CD4-positive, alpha-beta T cell (primary cell): ENCODE results near the gene ZBTB2. TPM values are rescaled to one million over a fixed set of nuclear protein-coding genes. Genes with fewer than 3 reads are reported as not detected.

Experiments used
- ATAC-seq: fragments of 200-7000 bp; cut with Tn5 transposase; one replicate; pipeline ENCODE4 v1.10.0; 2022; ENCODE audit warnings: mild to moderate bottlenecking; ENCODE audit not compliant: poor library complexity
- CTCF ChIA-PET: fragments of 350-600 bp; sonication (Branson Sonifier 250); formaldehyde crosslinking; loops from one replicate; lab custom pipeline; 2021; ENCODE audit warnings: antibody characterized with exemption, inconsistent platforms; lab: Charles Lee
- POLR2A ChIA-PET: fragments of 350-600 bp; sonication (Branson Sonifier 250); formaldehyde crosslinking; loops from one replicate; lab custom pipeline; 2021; ENCODE audit warnings: antibody characterized with exemption, inconsistent platforms; lab: Charles Lee
- DNase-seq, 14 experiments: peaks; one replicate each; pipeline ENCODE4 v3.0.0-alpha.2; 2013 to 2020; ENCODE audit warnings: mixed read lengths in 2 of 14
- H3K27ac ChIP-seq, 2 donors: one replicate each; pipeline versions ENCODE4 v1.5.1 to v1.7.0; 2013; ENCODE audit warnings: low read length in 2 of 2, low read depth in 1 of 2, mild to moderate bottlenecking in 1 of 2
- H3K27me3 ChIP-seq, 2 experiments: 1 replicate in 1 of 2; 2 replicates in 1 of 2; pipeline versions ENCODE4 v1.6.1 to v1.7.0; 2013; ENCODE audit warnings: low read length in 2 of 2, control low read depth in 1 of 2, mild to moderate bottlenecking in 1 of 2, moderate library complexity in 1 of 2; ENCODE audit not compliant: insufficient read depth in 2 of 2, control insufficient read depth in 1 of 2
- H3K36me3 ChIP-seq: one replicate; pipeline ENCODE4 v1.6.1; 2013; ENCODE audit warnings: low read length, control low read depth; ENCODE audit not compliant: insufficient read depth
- H3K4me1 ChIP-seq: one replicate; pipeline ENCODE4 v1.6.1; 2013; ENCODE audit warnings: low read length, control low read depth; ENCODE audit not compliant: insufficient read depth
- H3K4me3 ChIP-seq: one replicate; pipeline ENCODE4 v1.5.1; 2013; ENCODE audit warnings: mild to moderate bottlenecking, low read length, moderate library complexity
- H3K9me3 ChIP-seq, 2 experiments: 1 replicate in 1 of 2; 2 replicates in 1 of 2; pipeline versions ENCODE4 v1.6.1 to v1.7.0; 2013; ENCODE audit warnings: low read length in 2 of 2, mild to moderate bottlenecking in 2 of 2, control low read depth in 1 of 2, moderate library complexity in 1 of 2; ENCODE audit not compliant: control insufficient read depth in 1 of 2, insufficient read depth in 1 of 2
- H3K27ac Mint-ChIP-seq: one replicate; pipeline ENCODE4 v1.8.0; 2020; ENCODE audit warnings: mixed read lengths
- H3K27me3 Mint-ChIP-seq: one replicate; pipeline ENCODE4 v1.8.0; 2021; ENCODE audit warnings: mixed read lengths
- H3K36me3 Mint-ChIP-seq: one replicate; pipeline ENCODE4 v1.8.0; 2021; ENCODE audit warnings: low read depth, mixed read lengths
- H3K4me1 Mint-ChIP-seq: one replicate; pipeline ENCODE4 v1.8.0; 2021; ENCODE audit warnings: low read depth, mixed read lengths
- H3K4me3 Mint-ChIP-seq: one replicate; pipeline ENCODE4 v1.8.0; 2020; ENCODE audit warnings: mild to moderate bottlenecking, mixed read lengths
- H3K9me3 Mint-ChIP-seq: one replicate; pipeline ENCODE4 v1.8.0; 2020; ENCODE audit warnings: mixed read lengths
- intact Hi-C, 2 experiments: fragments of 100-400 bp; cut with DNase I in 1 of 2; cut with micrococcal nuclease in 1 of 2; formaldehyde crosslinking; loops; one replicate each; pipeline versions ENCODE4 v1.15.1 to v1.9.0; 2023 to 2025; cut with DNase I, micrococcal nuclease
- total RNA-seq, 174 experiments: library from RNA in 2 of 174; stranded (reverse) in 2 of 174; gene quantifications; one replicate each; pipeline ENCODE4 v1.2.3 and lab custom pipeline; 2021 to 2026
- TF ChIP-seq, protein P1 (sequence below): fragments of 200-600 bp; IDR thresholded peaks from one replicate; pipeline ENCODE4 v1.8.0; 2022; ENCODE audit warnings: antibody characterized with exemption, mild to moderate bottlenecking

ZBTB2 gene
- total RNA-seq, 2 experiments from 2014 or later = 18.6 to 19.1 TPM

DNA sequence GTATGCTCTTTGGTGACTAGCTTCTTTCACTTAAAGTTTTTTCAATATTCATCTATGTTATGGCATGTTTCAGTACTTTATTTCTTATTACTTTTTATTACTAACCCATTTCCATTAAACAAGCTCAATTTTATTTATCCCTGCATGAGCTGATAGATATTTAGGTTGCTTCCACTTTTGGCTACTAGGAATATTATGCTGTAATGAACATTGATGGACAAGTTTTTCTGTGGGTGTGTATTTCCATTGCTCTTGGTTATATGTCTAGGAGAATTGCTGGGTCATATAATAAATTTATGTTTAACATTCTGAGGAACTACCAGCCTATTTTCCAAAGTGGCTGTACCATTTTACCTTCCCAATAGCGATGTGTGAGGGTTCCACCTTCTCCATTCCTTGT is 69.9 kb downstream of the ZBTB2 start:
- ChIA-PET POLR2A (no interaction called here), CTCF (interaction anchor here (0.6 to 1.1 kb wide), 3 partner anchors 307 to 429 kb away, joined by 3 to 4 read pairs (median 3); no protein-coding TSS in a partner anchor)
- Mint-ChIP-seq H3K27me3 (peaks cover 34% of the 10 kb centered on the region), H3K4me3 (no peak overlapping the region), H3K9me3 (no peaks in the 10 kb centered on the region), H3K36me3 (no peaks in the 10 kb centered on the region), H3K4me1 (peaks cover 22% of the 10 kb centered on the region), H3K27ac (no peak overlapping the region)
- TF ChIP-seq, protein P1, sequence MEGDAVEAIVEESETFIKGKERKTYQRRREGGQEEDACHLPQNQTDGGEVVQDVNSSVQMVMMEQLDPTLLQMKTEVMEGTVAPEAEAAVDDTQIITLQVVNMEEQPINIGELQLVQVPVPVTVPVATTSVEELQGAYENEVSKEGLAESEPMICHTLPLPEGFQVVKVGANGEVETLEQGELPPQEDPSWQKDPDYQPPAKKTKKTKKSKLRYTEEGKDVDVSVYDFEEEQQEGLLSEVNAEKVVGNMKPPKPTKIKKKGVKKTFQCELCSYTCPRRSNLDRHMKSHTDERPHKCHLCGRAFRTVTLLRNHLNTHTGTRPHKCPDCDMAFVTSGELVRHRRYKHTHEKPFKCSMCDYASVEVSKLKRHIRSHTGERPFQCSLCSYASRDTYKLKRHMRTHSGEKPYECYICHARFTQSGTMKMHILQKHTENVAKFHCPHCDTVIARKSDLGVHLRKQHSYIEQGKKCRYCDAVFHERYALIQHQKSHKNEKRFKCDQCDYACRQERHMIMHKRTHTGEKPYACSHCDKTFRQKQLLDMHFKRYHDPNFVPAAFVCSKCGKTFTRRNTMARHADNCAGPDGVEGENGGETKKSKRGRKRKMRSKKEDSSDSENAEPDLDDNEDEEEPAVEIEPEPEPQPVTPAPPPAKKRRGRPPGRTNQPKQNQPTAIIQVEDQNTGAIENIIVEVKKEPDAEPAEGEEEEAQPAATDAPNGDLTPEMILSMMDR = no peak
- intact Hi-C loops = no loop called here
- no peak for ATAC-seq
- no peaks in the 10 kb centered on the region for H3K36me3 ChIP-seq
- no peaks in the 10 kb centered on the region for H3K9me3 ChIP-seq
- H3K27me3 ChIP-seq = peaks cover 13 to 19% of the 10 kb centered on the region in 2 experiments
- DNase-seq = no peak
- no peak overlapping the region for H3K27ac ChIP-seq
- H3K4me3 ChIP-seq = no peak overlapping the region
- peaks cover 17% of the 10 kb centered on the region for H3K4me1 ChIP-seq

DNA sequence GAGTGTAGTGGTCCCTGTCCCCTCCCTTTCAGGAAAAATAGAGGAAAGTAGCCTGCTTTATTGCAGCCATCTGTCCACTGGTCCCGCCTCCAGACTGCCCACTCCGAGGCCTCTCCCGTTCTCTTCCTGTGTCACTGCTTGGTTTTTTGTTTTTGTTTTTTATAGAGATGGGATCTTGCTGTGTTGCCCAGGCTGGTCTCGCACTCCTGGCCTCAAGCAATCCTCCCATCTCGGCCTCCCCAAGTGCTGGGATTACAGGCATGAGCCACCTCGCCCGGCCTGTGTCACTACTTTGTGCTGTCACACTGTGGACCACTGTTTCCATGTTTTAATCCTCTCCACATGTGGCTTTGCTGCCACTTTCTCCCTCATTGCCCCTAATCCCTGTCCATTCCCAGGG is 71.2 kb downstream of the ZBTB2 start:
- Histone ChIP-seq H3K36me3 (no peaks in the 10 kb centered on the region), H3K4me3 (no peak overlapping the region), H3K9me3 (no peaks in the 10 kb centered on the region), H3K27me3 (peaks cover 4 to 10% of the 10 kb centered on the region in 2 experiments), H3K27ac (no peak overlapping the region), H3K4me1 (peaks cover 9% of the 10 kb centered on the region)
- no peak for ATAC-seq
- TF ChIP-seq, protein P1 = no peak
- peaks cover 5% of the 10 kb centered on the region for H3K9me3 Mint-ChIP-seq
- POLR2A ChIA-PET = no interaction called here
- no peak for DNase-seq
- H3K4me3 Mint-ChIP-seq = no peak overlapping the region
- peaks cover 11% of the 10 kb centered on the region for H3K4me1 Mint-ChIP-seq
- no peaks in the 10 kb centered on the region for H3K36me3 Mint-ChIP-seq
- no peak overlapping the region for H3K27ac Mint-ChIP-seq
- H3K27me3 Mint-ChIP-seq = peaks cover 24% of the 10 kb centered on the region
- CTCF ChIA-PET = interaction anchor here (0.7 kb wide), 1 partner anchor 208 kb away, joined by 3 read pairs; no protein-coding TSS in a partner anchor
- intact Hi-C loops = no loop called here

DNA sequence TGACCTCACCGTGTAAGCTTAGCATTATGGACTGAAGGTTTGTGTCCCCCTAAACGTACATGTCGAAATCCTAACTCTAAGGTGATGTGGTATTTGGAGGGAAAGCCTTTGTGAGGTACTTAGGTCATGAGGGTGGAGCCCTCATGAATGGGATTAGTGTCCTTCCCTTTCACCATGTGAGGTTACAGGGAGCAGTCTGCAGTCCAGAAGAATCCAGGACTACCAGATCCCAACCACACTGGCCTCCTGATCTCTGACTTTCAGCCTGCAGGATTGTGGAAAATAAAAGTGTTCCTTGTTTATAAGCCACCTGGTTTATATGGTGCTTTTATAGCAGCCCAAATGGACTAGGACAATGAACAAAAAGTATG is 73.4 kb downstream of the ZBTB2 start:
- Histone ChIP-seq H3K27me3 (peaks cover 0 to 2% of the 10 kb centered on the region in 2 experiments), H3K9me3 (no peaks in the 10 kb centered on the region), H3K27ac (no peak overlapping the region), H3K4me3 (no peak overlapping the region), H3K36me3 (no peaks in the 10 kb centered on the region), H3K4me1 (no peaks in the 10 kb centered on the region)
- no peak for DNase-seq
- POLR2A ChIA-PET = no interaction called here
- ATAC-seq = no peak
- Mint-ChIP-seq H3K9me3 (peaks cover 5% of the 10 kb centered on the region), H3K4me1 (no peaks in the 10 kb centered on the region), H3K4me3 (no peak overlapping the region), H3K27ac (no peak overlapping the region), H3K27me3 (peaks cover 5% of the 10 kb centered on the region), H3K36me3 (no peaks in the 10 kb centered on the region)
- TF ChIP-seq, protein P1 = no peak
- CTCF ChIA-PET = no interaction called here
- intact Hi-C loops = no loop called here
